Mesodermal cell (in vitro differentiated cells): ENCODE measurements around the gene TAF3.

ENCODE experiments used
- H3K27ac ChIP-seq: 2 replicates; pipeline ENCODE4 v1.7.0; 2013; ENCODE audit warnings: mild to moderate bottlenecking, low read depth, low read length, moderate library complexity; ENCODE audit not compliant: severe bottlenecking
- H3K36me3 ChIP-seq: 2 replicates; pipeline ENCODE4 v1.7.1; 2013; ENCODE audit warnings: mild to moderate bottlenecking, low read length, moderate library complexity; ENCODE audit not compliant: control insufficient read depth, insufficient read depth
- H3K4me1 ChIP-seq: one replicate; pipeline ENCODE4 v1.7.1; 2013; ENCODE audit warnings: mild to moderate bottlenecking, low read length; ENCODE audit not compliant: insufficient read depth, control insufficient read depth, poor library complexity, severe bottlenecking
- H3K4me3 ChIP-seq: 2 replicates; pipeline ENCODE4 v1.7.0; 2013; ENCODE audit warnings: low read length, control low read depth, mild to moderate bottlenecking; ENCODE audit not compliant: insufficient read depth, poor library complexity, severe bottlenecking; ENCODE audit errors: extremely low read depth
- H3K9me3 ChIP-seq: 2 replicates; pipeline ENCODE4 v1.7.1; 2013; ENCODE audit warnings: mild to moderate bottlenecking, low read length, moderate library complexity; ENCODE audit not compliant: control insufficient read depth
- WGBS, 2 experiments: methylation state at CpG; one replicate each; pipeline ENCODE4 v1.1.5; 2013; ENCODE audit warnings: missing lambda C conversion rate in 2 of 2; ENCODE audit not compliant: insufficient coverage in 2 of 2; 5-methylcytosine and 5-hydroxymethylcytosine counted together

TAF3 gene

DNA sequence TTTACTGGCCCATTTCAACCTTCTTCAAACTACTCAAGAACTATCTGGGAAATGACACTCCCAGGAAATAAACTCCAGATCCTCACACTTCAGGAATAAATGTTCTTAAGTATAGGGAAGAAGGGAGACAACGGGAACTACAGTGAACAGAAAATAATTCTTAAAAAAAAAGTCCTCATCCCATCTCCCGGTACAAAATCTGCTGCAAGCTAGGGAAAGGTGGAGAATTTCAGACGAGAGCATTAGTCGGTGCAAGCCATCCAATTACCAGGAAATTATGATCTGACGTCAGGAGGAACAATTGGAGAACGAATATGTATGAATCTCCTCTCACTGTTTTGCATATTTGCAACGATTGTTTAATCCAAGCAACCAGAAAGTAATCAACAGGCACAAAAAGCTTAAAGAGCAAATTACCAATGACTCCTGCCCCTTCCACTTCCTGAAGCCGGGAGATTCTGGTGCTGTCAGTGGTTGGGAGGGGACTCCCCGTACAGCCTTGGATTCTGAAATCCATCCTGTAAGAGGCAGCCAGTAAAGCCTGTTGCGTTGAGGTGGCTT, 221.1 kb downstream of the TAF3 start:
- WGBS, 2 experiments: 0% methylated on average over 1 of the region's 10 CpGs; no CpG with 5 or more reads in 1 of the 2 experiments
- Histone ChIP-seq H3K9me3 (no peaks in the 10 kb centered on the region), H3K36me3 (no peaks in the 10 kb centered on the region), H3K4me1 (peaks cover 18% of the 10 kb centered on the region), H3K4me3 (no peak overlapping the region), H3K27ac (no peak overlapping the region)

GRCh38 chr10:8040651-8041050, 222.3 kb downstream of the TAF3 start:
- no peak overlapping the region for H3K27ac ChIP-seq
- H3K4me1 ChIP-seq: peaks cover 14% of the 10 kb centered on the region
- H3K36me3 ChIP-seq: no peaks in the 10 kb centered on the region
- no peaks in the 10 kb centered on the region for H3K9me3 ChIP-seq
- 17% methylated on average over 2 of the region's 6 CpGs; no CpG with 5 or more reads in 1 of the 2 experiments for WGBS, 2 experiments
- H3K4me3 ChIP-seq: no peak overlapping the region

- Histone ChIP-seq H3K4me3 (no peak overlapping the region), H3K36me3 (no peaks in the 10 kb centered on the region), H3K9me3 (no peaks in the 10 kb centered on the region), H3K27ac (no peak overlapping the region), H3K4me1 (peaks cover 16% of the 10 kb centered on the region)
- 5 to 17% methylated on average over 7 to 8 of the region's 10 CpGs for WGBS, 2 experiments
Observed at GRCh38 chr10:8041284-8041991, 223.1 kb downstream of the TAF3 start.

- WGBS, 2 experiments: 0 to 3% methylated on average over 4 to 9 of the region's 17 CpGs
- H3K9me3 ChIP-seq: no peaks in the 10 kb centered on the region
- no peak overlapping the region for H3K4me3 ChIP-seq
- peaks cover 23% of the 10 kb centered on the region for H3K4me1 ChIP-seq
- no peak overlapping the region for H3K27ac ChIP-seq
- H3K36me3 ChIP-seq: no peaks in the 10 kb centered on the region
Observed at GRCh38 chr10:8041992-8042720, 223.9 kb downstream of the TAF3 start.

DNA sequence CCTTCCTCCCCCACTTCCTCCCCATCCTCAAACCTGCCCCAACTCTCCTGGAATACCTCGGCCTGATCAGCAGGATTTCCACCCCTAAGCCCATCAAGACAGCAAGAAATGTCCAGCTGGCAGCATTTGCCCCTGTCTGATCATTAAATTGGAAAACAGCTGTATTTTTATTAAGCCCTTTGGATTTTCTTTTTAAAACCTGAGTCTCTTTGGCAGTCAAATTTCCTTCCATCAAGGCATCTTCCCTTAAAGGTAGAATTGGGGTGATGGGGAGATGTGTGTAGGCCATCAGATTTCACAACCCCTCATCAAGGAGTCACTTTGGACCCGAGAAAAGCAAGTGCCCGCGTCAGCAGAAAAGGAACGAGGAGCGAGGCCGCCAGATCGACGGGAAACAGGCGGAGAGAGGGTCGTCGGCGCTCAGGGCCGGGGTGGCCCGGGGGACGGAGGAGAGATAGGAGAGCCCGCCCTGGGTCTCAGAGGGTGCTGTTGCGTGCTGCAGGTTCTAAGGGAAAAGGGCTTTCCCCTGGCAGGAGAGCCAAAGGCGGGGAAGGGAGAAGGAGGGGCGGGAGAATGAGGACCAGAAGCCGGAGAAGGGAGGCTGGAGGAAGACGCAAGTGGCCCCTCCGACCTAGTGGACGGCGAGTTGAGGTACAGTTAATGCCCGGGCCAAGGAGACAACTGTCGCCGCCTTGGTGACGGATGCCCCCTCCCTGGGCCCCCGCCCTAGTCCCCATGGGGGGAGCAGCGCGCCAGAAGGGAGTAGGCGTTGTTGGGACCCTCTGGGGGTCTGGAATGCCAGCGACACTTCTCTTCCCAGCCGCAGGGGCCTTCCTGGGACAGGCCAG, 224.6 kb downstream of the TAF3 start:
- Histone ChIP-seq H3K4me3 (no peak overlapping the region), H3K4me1 (peaks cover 30% of the 10 kb centered on the region), H3K27ac (no peak overlapping the region), H3K9me3 (no peaks in the 10 kb centered on the region), H3K36me3 (no peaks in the 10 kb centered on the region)
- 2 to 3% methylated on average over 23 to 24 of the region's 35 CpGs for WGBS, 2 experiments

GRCh38 chr10:8043569-8044306, 225.4 kb downstream of the TAF3 start:
- no peak overlapping the region for H3K4me3 ChIP-seq
- H3K4me1 ChIP-seq: peaks cover 38% of the 10 kb centered on the region
- H3K27ac ChIP-seq: no peak overlapping the region
- no peaks in the 10 kb centered on the region for H3K36me3 ChIP-seq
- H3K9me3 ChIP-seq: no peaks in the 10 kb centered on the region
- 2 to 8% methylated on average over 20 to 25 of the region's 31 CpGs for WGBS, 2 experiments

- peak overlapping the region; percentile 39 for H3K4me3 ChIP-seq
- no peaks in the 10 kb centered on the region for H3K36me3 ChIP-seq
- peaks cover 43% of the 10 kb centered on the region for H3K4me1 ChIP-seq
- no peak overlapping the region for H3K27ac ChIP-seq
- no peaks in the 10 kb centered on the region for H3K9me3 ChIP-seq
- 0 to 2% methylated on average over 2 to 6 of the region's 12 CpGs for WGBS, 2 experiments
Observed at GRCh38 chr10:8044331-8044907, 226.1 kb downstream of the TAF3 start.

- Histone ChIP-seq H3K4me3 (peak overlapping the region; percentile 39), H3K4me1 (peaks cover 43% of the 10 kb centered on the region), H3K9me3 (no peaks in the 10 kb centered on the region), H3K36me3 (no peaks in the 10 kb centered on the region), H3K27ac (peak overlapping the region; percentile 10)
- WGBS, 2 experiments: 0 to 1% methylated on average over 15 to 21 of the region's 32 CpGs
Observed at GRCh38 chr10:8044908-8045725, 226.8 kb downstream of the TAF3 start.

DNA sequence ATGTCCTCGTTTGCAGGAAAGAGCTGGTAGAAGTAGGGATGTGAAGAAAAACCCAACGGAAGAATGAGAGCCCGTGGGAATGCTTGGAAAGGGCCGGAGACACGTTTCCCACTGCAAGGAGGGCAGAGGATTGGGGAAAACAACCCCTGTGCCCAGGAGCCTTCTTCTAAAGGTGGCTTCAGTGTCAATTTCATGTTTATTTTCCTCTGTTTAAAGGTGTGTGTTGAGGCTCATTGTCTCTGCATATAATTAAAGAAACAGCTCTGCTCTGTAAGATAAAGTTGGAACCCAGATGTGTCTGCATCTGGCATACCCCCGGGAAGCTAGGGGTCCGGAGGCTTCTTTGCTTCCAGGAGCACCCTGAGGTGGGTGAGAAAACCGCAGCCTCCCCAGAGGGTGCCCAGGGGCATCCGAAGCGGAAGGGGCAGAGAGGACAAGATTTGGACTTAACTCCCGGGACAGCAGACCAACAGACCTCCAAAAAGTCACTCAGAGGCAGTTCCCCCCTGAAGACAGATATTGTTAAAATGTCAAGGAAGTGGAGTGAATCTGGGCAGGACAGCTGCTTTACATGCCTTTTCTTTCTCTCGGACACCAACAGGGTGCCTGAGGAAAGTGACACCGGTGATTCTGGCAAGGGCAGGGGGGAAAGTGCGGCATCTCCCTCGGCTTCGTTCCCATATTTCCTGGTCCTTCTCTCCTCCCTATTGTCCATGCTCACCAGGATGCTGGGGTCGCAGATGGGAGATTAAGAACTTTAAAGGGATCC, 227.6 kb downstream of the TAF3 start:
- H3K36me3 ChIP-seq: no peaks in the 10 kb centered on the region
- peaks cover 43% of the 10 kb centered on the region for H3K4me1 ChIP-seq
- peak overlapping the region; percentile 10 for H3K27ac ChIP-seq
- H3K4me3 ChIP-seq: peak overlapping the region; percentile 39
- 0 to 2% methylated on average over 10 to 11 of the region's 17 CpGs for WGBS, 2 experiments
- no peaks in the 10 kb centered on the region for H3K9me3 ChIP-seq
